Stimulated activated CD4-positive, alpha-beta T cell treated with anti-CD3 and anti-CD28 coated beads, Interleukin-12 subunit alpha, Interleukin-12 subunit beta, amount 100 ng/mL, for 24 hours (primary cell): ENCODE data around the gene XRCC2.
"Not testable (repeated sequence)": the region's sequence is repeated elsewhere in the genome, so short reads cannot be mapped to it uniquely, and the experiment has no call there.

ENCODE experiments used
- DNase-seq, 2 experiments: peaks; one replicate each; pipeline ENCODE4 v3.0.0-alpha.2; 2020; ENCODE audit warnings: low read depth in 2 of 2

XRCC2 gene

GRCh38 chr7:152675759-152676636 lies at the start of gene XRCC2:
Gene XRCC2, minus strand, starts transcription at chr7:152676141. Its CDS starts 62 bp downstream, at chr7:152676079.
- peak; percentile 84 to 89 for DNase-seq

GRCh38 chr7:152723364-152723763 lies 47.4 kb upstream of the XRCC2 start:
- DNase-seq, result no peak

DNA sequence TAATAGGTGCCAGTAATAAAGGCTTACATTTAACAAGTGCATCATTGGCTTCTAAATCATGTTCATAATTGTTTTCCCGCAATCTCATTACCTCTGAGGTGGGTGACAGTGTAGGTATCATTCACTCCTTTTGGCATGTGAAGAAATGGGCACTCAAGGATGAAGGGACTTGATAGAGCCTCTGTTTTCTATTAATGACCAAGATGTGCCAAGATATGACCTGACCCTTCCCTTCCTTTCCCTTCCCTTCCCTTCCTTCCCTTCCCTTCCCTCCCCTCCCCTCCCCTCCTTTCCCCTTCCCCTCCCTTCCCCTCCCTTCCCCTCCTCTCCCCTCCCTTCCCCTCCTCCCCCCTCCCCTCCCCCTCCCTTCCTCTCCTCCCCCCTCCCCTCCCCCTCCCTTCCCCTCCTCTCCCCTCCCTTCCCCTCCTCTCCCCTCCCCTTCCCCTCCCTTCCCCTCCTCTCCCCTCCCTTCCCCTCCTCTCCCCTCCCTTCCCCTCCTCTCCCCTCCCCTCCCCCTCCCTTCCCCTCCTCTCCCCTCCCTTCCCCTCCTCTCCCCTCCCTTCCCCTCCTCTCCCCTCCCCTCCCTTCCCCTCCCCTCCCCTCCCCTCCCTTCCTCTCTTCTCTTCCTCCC lies 36.6 kb upstream of the XRCC2 start:
- not testable (repeated sequence) for DNase-seq

GRCh38 chr7:152711444-152711944 lies 35.6 kb upstream of the XRCC2 start:
- no peak for DNase-seq

DNA sequence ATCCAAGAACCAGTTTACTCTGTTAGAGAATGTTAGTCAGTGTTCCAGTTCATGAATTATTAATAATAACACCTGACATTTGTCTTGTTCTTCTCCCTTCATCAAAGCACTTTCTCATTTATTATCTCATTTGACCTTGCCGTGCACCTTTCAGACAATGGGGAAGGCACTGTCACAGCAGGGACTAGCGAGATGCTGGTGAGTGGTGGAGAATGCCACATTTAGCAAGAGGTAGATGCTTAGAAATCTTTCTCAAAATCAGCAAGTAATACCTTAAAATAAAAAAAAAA lies 34.2 kb upstream of the XRCC2 start:
- DNase-seq, result no peak

- no peak for DNase-seq
Measured at GRCh38 chr7:152709287-152710152, 33.6 kb upstream of the XRCC2 start.

DNA sequence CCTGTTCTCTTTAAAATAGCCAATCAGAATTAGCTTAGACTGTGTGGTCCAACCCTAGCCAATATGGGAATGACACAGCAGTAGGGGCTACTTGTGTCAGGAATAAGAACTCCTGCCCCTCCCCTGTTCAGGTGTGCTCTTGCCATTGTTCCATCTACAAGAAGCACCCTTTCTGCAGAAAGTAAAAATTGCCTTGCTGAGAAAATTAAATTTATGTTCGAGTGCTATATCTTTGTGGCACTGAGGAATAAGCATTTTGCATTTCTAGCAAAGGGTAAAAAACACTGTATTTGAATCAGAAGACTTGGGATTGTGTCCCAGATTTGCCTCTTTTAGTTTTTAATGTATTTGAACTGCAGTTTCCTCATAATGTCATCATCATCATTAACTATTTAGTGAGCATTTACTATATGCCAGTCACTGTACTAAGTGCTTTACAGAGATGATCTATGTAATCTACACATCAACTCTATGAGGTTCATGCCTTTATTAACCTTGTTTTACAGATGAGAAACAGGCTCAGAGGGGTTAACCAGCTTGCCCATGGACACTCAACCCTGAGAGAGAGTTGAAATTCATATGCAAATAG lies 28.9 kb upstream of the XRCC2 start:
- no peak for DNase-seq

GRCh38 chr7:152699079-152699478 lies 23.1 kb upstream of the XRCC2 start:
- no peak for DNase-seq

GRCh38 chr7:152697268-152697974 lies 21.5 kb upstream of the XRCC2 start:
- DNase-seq, result not testable (repeated sequence)

- not testable (repeated sequence) for DNase-seq
Measured at GRCh38 chr7:152692196-152692595, 16.3 kb upstream of the XRCC2 start.

DNA sequence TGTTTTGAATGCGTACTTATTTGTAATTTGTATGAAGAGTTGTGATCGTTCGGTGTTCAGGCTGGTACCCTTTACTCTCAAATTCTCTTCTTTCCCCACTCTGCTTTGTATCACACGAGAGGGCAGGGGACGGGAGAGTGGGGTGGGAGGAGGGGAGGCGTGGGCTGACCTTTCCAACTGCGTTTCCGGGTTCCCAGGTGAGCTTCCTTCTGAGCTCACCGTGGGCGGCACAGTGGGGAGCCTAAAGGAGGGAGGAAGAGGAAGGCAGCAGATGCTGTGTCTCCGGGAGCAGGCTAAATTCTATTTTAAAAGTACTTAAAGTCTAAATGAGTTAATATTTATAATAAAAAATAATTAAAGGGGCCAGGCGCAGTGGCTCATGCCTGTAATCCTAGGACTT lies 7.4 kb upstream of the XRCC2 start:
- DNase-seq, result no peak

GRCh38 chr7:152677808-152678670 lies 2.1 kb upstream of the XRCC2 start:
- no peak for DNase-seq

DNA sequence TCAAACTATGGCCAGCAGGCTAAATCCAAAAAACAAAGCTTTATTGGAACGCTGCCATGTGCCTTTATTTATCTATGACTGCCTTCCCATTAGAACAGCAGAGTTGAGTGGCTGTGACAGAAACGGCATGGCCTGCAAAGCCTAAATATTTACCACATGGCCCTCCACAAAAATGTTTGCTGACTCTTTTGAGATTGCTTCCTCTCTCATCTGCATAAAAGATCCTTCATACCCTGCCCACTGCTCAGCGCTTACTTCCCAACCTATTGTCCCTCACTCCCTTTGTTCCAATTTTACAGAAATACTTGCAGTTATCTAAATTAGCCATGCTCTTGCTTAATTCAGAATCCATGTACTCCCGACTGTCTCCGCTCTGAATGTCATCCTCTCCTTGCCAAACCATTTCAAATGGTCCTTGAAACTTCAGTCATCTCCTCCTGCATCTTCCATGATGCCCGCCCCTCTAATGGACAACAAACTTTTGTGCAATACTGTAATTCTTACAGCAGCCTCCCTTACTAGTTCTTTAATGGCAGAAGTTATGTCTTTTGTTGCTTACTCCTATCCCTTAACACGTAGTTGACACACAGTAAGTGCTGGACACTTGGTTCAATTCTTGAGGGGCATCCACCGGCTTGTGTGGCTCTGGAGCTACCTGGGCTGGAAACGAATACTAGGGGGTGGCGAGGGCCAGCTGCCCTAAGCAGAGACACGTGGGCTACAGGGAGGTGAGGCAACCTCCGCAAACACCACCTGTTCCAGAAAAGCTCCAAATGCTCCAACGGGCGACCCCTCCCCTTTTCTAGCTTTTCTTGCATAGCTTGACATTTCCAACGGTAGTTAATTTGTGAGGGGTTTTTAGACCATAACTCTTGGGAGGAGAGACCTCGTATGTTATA lies 832 bp downstream of the XRCC2 start:
- no peak for DNase-seq

- no peak for DNase-seq
Measured at GRCh38 chr7:152673897-152674296, 2.0 kb downstream of the XRCC2 start.

DNA sequence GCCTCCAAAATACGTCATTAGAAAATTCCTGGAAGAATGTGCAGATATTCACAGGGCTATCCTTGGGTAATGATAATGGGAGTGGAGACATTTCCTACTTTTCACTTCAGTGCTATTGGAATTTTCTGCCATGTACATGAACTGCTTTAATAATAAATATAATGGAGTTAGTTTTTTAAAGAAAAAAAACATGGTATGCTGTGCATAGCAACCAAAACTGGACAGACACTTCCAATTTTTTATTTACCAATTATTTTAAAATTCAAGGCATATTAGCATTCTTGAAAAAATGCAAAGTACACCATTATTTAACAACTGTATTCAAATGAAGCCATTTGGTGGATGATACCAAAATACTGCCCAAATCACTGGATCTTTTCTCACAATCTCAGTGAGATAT lies 3.3 kb downstream of the XRCC2 start:
- DNase-seq, result no peak

DNA sequence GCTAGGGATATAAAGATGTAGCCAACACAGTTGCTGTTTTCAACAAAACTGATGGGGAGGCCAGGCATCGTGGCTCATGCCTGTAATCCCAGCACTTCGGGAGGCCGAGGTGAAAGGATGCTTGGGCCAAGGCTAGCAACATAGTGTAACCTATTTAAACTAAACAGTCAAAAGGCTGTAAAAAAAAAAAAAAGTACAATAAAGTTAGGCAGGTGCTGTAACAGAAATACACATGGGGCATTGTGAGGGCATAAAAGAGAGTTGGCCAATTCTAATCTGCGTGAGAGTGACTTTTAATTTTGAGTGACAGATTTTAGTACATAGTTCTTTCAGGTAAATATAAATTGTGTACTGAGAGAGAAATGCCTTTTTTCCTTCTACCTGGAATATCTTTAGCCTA lies 6.2 kb downstream of the XRCC2 start:
- no peak for DNase-seq

- no peak for DNase-seq
Measured at GRCh38 chr7:152668975-152669374, 7.0 kb downstream of the XRCC2 start.

DNA sequence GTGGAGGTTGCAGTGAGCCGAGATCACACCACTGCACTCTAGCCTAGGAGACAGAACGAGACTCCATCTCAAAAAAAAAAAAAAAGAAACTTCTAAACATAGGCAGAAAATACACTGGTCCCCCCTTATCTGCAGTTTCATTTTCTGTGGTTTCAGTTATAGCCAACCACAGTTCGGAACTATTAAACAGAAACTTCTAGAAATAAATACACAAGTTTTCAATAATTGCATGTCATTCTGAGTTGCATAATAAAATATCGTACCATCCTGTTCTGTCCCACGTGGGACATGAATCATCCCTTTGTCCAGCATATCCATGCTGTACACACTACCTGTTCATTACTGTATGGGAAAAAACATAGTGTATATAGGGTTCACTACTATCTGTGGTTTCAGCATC lies 8.0 kb downstream of the XRCC2 start:
- no peak for DNase-seq

GRCh38 chr7:152666078-152666477 lies 9.9 kb downstream of the XRCC2 start:
- no peak for DNase-seq
